HepG2 (cell line): ENCODE data around the gene RCCD1. TPM values are rescaled to one million over a fixed set of nuclear protein-coding genes. Genes with fewer than 3 reads are reported as not detected.
A peak's percentile ranks its signal among the peaks of the same experiment; 100 is the strongest.

Source experiments
- ATF2 ChIP-seq: sonication (generic); formaldehyde crosslinking; IDR thresholded peaks from 2 replicates; pipeline ENCODE4 v1.4.0; 2020; ENCODE audit warnings: missing genetic modification reagents
- CEBPZ ChIP-seq: IDR thresholded peaks from 2 replicates; pipeline ENCODE4 v1.6.1; 2012; ENCODE audit warnings: low read length, improper control_type of control experiment
- FIP1L1 ChIP-seq: fragments of 200-400 bp; formaldehyde crosslinking; IDR thresholded peaks from 2 replicates; pipeline ENCODE4 v1.6.1; 2018; ENCODE audit warnings: low read depth, mild to moderate bottlenecking, low read length, moderate library complexity, borderline replicate concordance; ENCODE audit not compliant: insufficient read depth
- HDAC6 ChIP-seq: fragments of 200-600 bp; sonication (generic); IDR thresholded peaks from 2 replicates; pipeline ENCODE4 v1.7.0; 2017; ENCODE audit warnings: mild to moderate bottlenecking, antibody characterized with exemption, low read length, low read depth
- HNRNPK ChIP-seq: fragments of 200-400 bp; formaldehyde crosslinking; IDR thresholded peaks from 2 replicates; pipeline ENCODE4 v1.6.1; 2018; ENCODE audit warnings: low read length, low read depth, moderate library complexity, mild to moderate bottlenecking; ENCODE audit not compliant: poor library complexity, severe bottlenecking
- KDM1A ChIP-seq: IDR thresholded peaks from 2 replicates; pipeline ENCODE4 v1.6.1; 2016; ENCODE audit warnings: missing compliant biosample characterization
- KMT2A ChIP-seq: sonication (generic); formaldehyde crosslinking; IDR thresholded peaks from 2 replicates; pipeline ENCODE4 v1.4.0; 2020; ENCODE audit warnings: missing genetic modification reagents
- MLLT10 ChIP-seq: sonication (generic); formaldehyde crosslinking; IDR thresholded peaks from 2 replicates; pipeline ENCODE4 v1.4.0; 2020; ENCODE audit warnings: missing genetic modification reagents
- MTF2 ChIP-seq: sonication (generic); formaldehyde crosslinking; IDR thresholded peaks from 2 replicates; pipeline ENCODE4 v1.5.0; 2020; ENCODE audit warnings: missing genetic modification reagents, borderline replicate concordance
- SIN3A ChIP-seq: IDR thresholded peaks from 2 replicates; pipeline ENCODE4 v1.6.1; 2011; ENCODE audit warnings: low read depth, mild to moderate bottlenecking, control low read depth, low read length, borderline replicate concordance
- SMAD9 ChIP-seq: sonication (generic); formaldehyde crosslinking; IDR thresholded peaks from 2 replicates; pipeline ENCODE4 v1.5.1; 2020; ENCODE audit warnings: mild to moderate bottlenecking, missing genetic modification reagents
- SSRP1 ChIP-seq: IDR thresholded peaks from 2 replicates; pipeline ENCODE4 v1.6.1; 2016; ENCODE audit warnings: control low read depth
- STAG1 ChIP-seq: sonication (generic); formaldehyde crosslinking; IDR thresholded peaks from 2 replicates; pipeline ENCODE4 v1.4.0; 2020; ENCODE audit warnings: missing genetic modification reagents
- TEAD3 ChIP-seq: optimal IDR thresholded peaks from 2 replicates; pipeline ENCODE3; 2016; ENCODE audit warnings: borderline replicate concordance
- ZHX1 ChIP-seq: sonication (generic); formaldehyde crosslinking; IDR thresholded peaks from 2 replicates; pipeline ENCODE4 v1.8.1; 2022; ENCODE audit warnings: low read depth, mild to moderate bottlenecking, missing genetic modification reagents
- ZIK1 ChIP-seq: sonication (generic); formaldehyde crosslinking; IDR thresholded peaks from 2 replicates; pipeline ENCODE4 v1.5.0; 2020; ENCODE audit warnings: mild to moderate bottlenecking, low read depth, missing genetic modification reagents, borderline replicate concordance
- ZNF563 ChIP-seq: sonication (generic); formaldehyde crosslinking; IDR thresholded peaks from 2 replicates; pipeline ENCODE4 v1.8.0; 2022; ENCODE audit warnings: mild to moderate bottlenecking, moderate library complexity, missing genetic modification reagents
- ZNF614 ChIP-seq: IDR thresholded peaks from 2 replicates; pipeline ENCODE4 v1.6.1; 2018; ENCODE audit warnings: missing biosample characterization, missing genetic modification reagents, inconsistent platforms, borderline replicate concordance
- ZNF75D ChIP-seq: sonication (generic); formaldehyde crosslinking; IDR thresholded peaks from 2 replicates; pipeline ENCODE4 v1.8.1; 2023; ENCODE audit warnings: missing genetic modification reagents, mild to moderate bottlenecking, borderline replicate concordance
- ZNF776 ChIP-seq: sonication (generic); formaldehyde crosslinking; IDR thresholded peaks from 2 replicates; pipeline ENCODE4 v1.4.0; 2020; ENCODE audit warnings: mild to moderate bottlenecking, missing genetic modification reagents
- ZNF878 ChIP-seq: sonication (generic); formaldehyde crosslinking; IDR thresholded peaks from 2 replicates; pipeline ENCODE4 v1.8.1; 2023; ENCODE audit warnings: mild to moderate bottlenecking, missing genetic modification reagents, moderate library complexity
- ZZZ3 ChIP-seq: sonication (generic); formaldehyde crosslinking; IDR thresholded peaks from 2 replicates; pipeline ENCODE4 v1.4.0; 2020; ENCODE audit warnings: missing genetic modification reagents, mild to moderate bottlenecking, borderline replicate concordance
- polyA plus RNA-seq, 8 experiments: library from polyadenylated mRNA; depleted of rRNA in 3 of 8; stranded (reverse) in 7 of 8; unstranded in 1 of 8; fragments of >200 nt; fragmentation: Illumina TruSeq in 4 of 8; extraction: Trizol in 4 of 8; gene quantifications; 2 replicates each; pipeline versions ENCODE4 v1.2.1 to v1.2.3, GENCODE V29; 2011 to 2016; ENCODE audit warnings: low read depth in 4 of 8, missing spikeins in 1 of 8, mixed read lengths in 1 of 8; ENCODE audit not compliant: insufficient read depth in 1 of 8
- total RNA-seq, 5 experiments: library from RNA; depleted of rRNA; stranded (reverse); fragments of >200 nt; fragmentation: Illumina TruSeq; extraction: Trizol; gene quantifications; 2 replicates each; pipeline ENCODE4 v1.2.3, GENCODE V29; 2016; ENCODE audit warnings: low read depth in 1 of 5

Gene RCCD1
- total and polyA plus RNA-seq, 2 of the 13 experiments (the other 11 are each of a cell fraction or from before 2014, with no cell fraction given): 14.1 to 15.1 TPM

GRCh38 chr15:90954712-90955623 lies at the start of gene RCCD1 (continued):
- 0 out of 2 replicates have a peak, but pooled peaks have one; percentile 56 for TF ChIP-seq KDM1A (CRISPR knock-in tag)
- no peak for TF ChIP-seq CEBPZ
- TF ChIP-seq ZNF878: peak; percentile 80
- peak; percentile 95; the same call in 1 of the 2 replicates for TF ChIP-seq SIN3A
- no peak for TF ChIP-seq ZZZ3
- no peak for TF ChIP-seq ZHX1 (CRISPR knock-in tag)
- no peak for TF ChIP-seq FIP1L1
- TF ChIP-seq KMT2A (CRISPR knock-in tag): peak; percentile 29; the same call in 1 of the 2 replicates
- TF ChIP-seq ZNF776 (CRISPR knock-in tag): peak; percentile 54
- no peak for TF ChIP-seq MLLT10 (CRISPR knock-in tag)
- no peak for TF ChIP-seq SSRP1 (CRISPR knock-in tag)
- no peak for TF ChIP-seq ZNF614 (CRISPR knock-in tag)
- no peak for TF ChIP-seq HNRNPK
- no peak for TF ChIP-seq SMAD9 (CRISPR knock-in tag)
- TF ChIP-seq HDAC6: no peak
- TF ChIP-seq MTF2: no peak
- no peak for TF ChIP-seq STAG1 (CRISPR knock-in tag)
- TF ChIP-seq ZNF563 (CRISPR knock-in tag): peak; percentile 87; the same call in 1 of the 2 replicates
- peak; percentile 71; the same call in 1 of the 2 replicates for TF ChIP-seq ZNF75D (CRISPR knock-in tag)
- peak; percentile 96 for TF ChIP-seq ATF2 (CRISPR knock-in tag)
- no peak for TF ChIP-seq TEAD3 (CRISPR knock-in tag)
- TF ChIP-seq ZIK1 (CRISPR knock-in tag): 0 out of 2 replicates have a peak, but pooled peaks have one; percentile 60
